Measurements from ENCODE around the gene OR10K1. TPM values are rescaled to one million over a fixed set of nuclear protein-coding genes. Genes with fewer than 3 reads are reported as not detected.
"Not testable (repeated sequence)": the region's sequence is repeated elsewhere in the genome, so short reads cannot be mapped to it uniquely, and the experiment has no call there.

The OR10K1 gene
- not detected for total RNA-seq
- long read RNA-seq, result 0 reads

- DNase-seq (ENCODE audit: low spot score), result no peak
Observed at GRCh38 chr1:158461534-158461933, at the start of gene OR10K1. Gene OR10K1, plus strand, starts transcription at chr1:158461834. Its CDS starts 3,728 bp downstream, at chr1:158465562.

- DNase-seq (ENCODE audit: low spot score), result no peak
Observed at GRCh38 chr1:158414651-158415345, 46.8 kb upstream of the OR10K1 start.

- no peak for DNase-seq (ENCODE audit: low spot score)
Observed at GRCh38 chr1:158417586-158417985, 44.0 kb upstream of the OR10K1 start.

GRCh38 chr1:158422212-158422611 is 39.4 kb upstream of the OR10K1 start:
- DNase-seq (ENCODE audit: low spot score), result no peak

- no peak for DNase-seq (ENCODE audit: low spot score)
Observed at GRCh38 chr1:158425027-158425426, 36.6 kb upstream of the OR10K1 start.

GRCh38 chr1:158426137-158426536 is 35.5 kb upstream of the OR10K1 start, which contains the start of gene OR10K2:
Gene OR10K2, minus strand, starts transcription at chr1:158426237. Its CDS starts 5,371 bp downstream, at chr1:158420866.
- no peak for DNase-seq (ENCODE audit: low spot score)

GRCh38 chr1:158430163-158430562 is 31.5 kb upstream of the OR10K1 start:
- DNase-seq (ENCODE audit: low spot score), result not testable (repeated sequence)

- no peak for DNase-seq (ENCODE audit: low spot score)
Observed at GRCh38 chr1:158434741-158435140, 26.9 kb upstream of the OR10K1 start.

GRCh38 chr1:158445376-158445775 is 16.3 kb upstream of the OR10K1 start:
- no peak for DNase-seq (ENCODE audit: low spot score)

GRCh38 chr1:158454537-158454936 is 7.1 kb upstream of the OR10K1 start:
- no peak for DNase-seq (ENCODE audit: low spot score)

- DNase-seq (ENCODE audit: low spot score), result no peak
Observed at GRCh38 chr1:158457246-158457645, 4.4 kb upstream of the OR10K1 start.

GRCh38 chr1:158458263-158458662 is 3.4 kb upstream of the OR10K1 start:
- no peak for DNase-seq (ENCODE audit: low spot score)

GRCh38 chr1:158471920-158472319 is 10.3 kb downstream of the OR10K1 start, which contains the start of gene OR10R2:
Gene OR10R2, plus strand, starts transcription at chr1:158472220. Its CDS starts 106 bp downstream, at chr1:158472326.
- DNase-seq (ENCODE audit: low spot score), result no peak

GRCh38 chr1:158485455-158485854 is 23.8 kb downstream of the OR10K1 start:
- DNase-seq (ENCODE audit: low spot score), result no peak

GRCh38 chr1:158491316-158491715 is 29.7 kb downstream of the OR10K1 start:
- no peak for DNase-seq (ENCODE audit: low spot score)

- no peak for DNase-seq (ENCODE audit: low spot score)
Observed at GRCh38 chr1:158493054-158493453, 31.4 kb downstream of the OR10K1 start.

GRCh38 chr1:158494796-158495195 is 33.2 kb downstream of the OR10K1 start:
- no peak for DNase-seq (ENCODE audit: low spot score)

GRCh38 chr1:158496374-158496773 is 34.7 kb downstream of the OR10K1 start:
- no peak for DNase-seq (ENCODE audit: low spot score)

- DNase-seq (ENCODE audit: low spot score), result no peak
Observed at GRCh38 chr1:158506369-158506987, 44.8 kb downstream of the OR10K1 start.

- no peak for DNase-seq (ENCODE audit: low spot score)
Observed at GRCh38 chr1:158507511-158507910, 45.9 kb downstream of the OR10K1 start.

GRCh38 chr1:158509471-158510156 is 48.0 kb downstream of the OR10K1 start:
- DNase-seq (ENCODE audit: low spot score), result no peak

- DNase-seq (ENCODE audit: low spot score), result no peak
Observed at GRCh38 chr1:158516966-158517365, 55.3 kb downstream of the OR10K1 start.
